ENCODE data around the gene GIMAP8. TPM values are rescaled to one million over a fixed set of nuclear protein-coding genes. Genes with fewer than 3 reads are reported as not detected.
A peak's percentile ranks its signal among the peaks of the same experiment; 100 is the strongest.

The GIMAP8 gene
- total RNA-seq: 10 to 100 TPM; 29.2 to 31.0 TPM

DNA sequence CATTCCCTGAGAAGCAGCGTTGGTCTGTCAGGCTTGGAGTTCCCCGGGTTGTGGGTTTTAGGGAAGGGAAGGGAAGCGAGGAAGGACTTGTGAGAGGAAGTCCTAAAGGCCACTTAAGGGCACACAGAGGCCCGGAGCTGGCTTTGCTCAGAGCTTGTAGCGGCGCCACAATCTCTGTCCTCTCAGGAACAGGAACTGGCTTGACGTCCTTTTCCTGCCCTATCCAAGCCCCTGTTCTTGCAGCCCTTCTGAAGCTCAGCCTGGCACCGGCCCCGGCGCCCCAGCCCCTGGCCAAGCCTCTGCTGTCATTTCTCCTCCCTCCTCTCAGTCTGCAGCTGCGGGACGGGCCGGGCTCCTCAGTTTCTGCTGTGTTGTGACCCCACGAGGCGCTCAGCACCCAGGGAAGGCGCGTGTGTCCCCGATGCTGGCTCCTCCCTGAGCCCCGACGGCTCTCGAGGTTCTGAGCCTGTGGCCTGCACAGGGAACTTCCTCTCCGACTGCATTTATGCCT, at the start of gene GIMAP8:
TSS of gene GIMAP8 (plus strand) at position 140 of the 511 bp plus-strand sequence. CDS start 16,069 bp downstream, outside the sequence.
- peaks cover 6% of the 10 kb centered on the region for H3K9me3 Mint-ChIP-seq
- peak within 1 kb of the TSS; percentile 95 for H3K27ac Mint-ChIP-seq
- no peaks in the 10 kb centered on the region for H3K27me3 Mint-ChIP-seq
- H3K36me3 Mint-ChIP-seq: peaks cover 29% of the 10 kb centered on the region
- peak within 1 kb of the TSS; percentile 95 for H3K4me3 Mint-ChIP-seq
- peak; percentile 50 for ATAC-seq (ENCODE audit: low read depth)
- H3K4me1 Mint-ChIP-seq: peaks cover 50% of the 10 kb centered on the region
- POLR2A ChIA-PET: interaction anchor here (0.5 to 8.4 kb wide), 28 partner anchors 13 to 305 kb away, joined by 3 to 212 read pairs (median 10); partner anchors contain the start of genes GIMAP2, GIMAP4, GIMAP5 and GIMAP6
- DNase-seq: peak; percentile 75

DNA sequence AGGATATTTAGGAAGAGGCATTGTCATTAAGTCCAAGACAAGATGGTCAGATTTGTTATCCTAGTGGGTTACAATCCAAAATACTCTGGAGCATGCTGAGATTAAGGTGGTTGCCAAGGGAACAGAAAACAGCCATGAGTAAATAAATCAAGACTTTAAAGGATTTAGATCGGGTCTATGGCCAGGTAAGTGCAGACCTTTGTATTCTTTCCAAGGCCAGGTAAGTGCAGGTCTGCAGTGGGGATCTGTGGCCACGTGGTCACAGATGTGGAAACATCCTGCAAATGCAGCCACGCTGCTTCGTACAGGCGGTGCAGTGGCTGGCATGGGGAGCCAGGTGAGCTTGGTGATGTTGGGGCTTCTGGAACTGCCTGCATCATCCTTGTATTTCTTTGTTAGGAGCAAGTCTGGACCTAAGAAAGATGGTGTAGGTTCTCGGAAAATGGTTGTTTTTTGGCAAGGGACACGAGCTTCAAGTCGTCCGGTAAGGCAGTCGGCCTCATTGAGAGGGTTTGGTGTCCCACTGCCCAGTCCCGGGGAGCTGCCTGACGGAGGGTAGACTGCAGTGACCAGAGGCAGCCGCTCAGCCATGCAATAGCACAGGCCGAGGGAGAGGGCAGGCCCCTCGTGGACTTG, 49.5 kb upstream of the GIMAP8 start:
- no peaks in the 10 kb centered on the region for H3K27me3 Mint-ChIP-seq

DNA sequence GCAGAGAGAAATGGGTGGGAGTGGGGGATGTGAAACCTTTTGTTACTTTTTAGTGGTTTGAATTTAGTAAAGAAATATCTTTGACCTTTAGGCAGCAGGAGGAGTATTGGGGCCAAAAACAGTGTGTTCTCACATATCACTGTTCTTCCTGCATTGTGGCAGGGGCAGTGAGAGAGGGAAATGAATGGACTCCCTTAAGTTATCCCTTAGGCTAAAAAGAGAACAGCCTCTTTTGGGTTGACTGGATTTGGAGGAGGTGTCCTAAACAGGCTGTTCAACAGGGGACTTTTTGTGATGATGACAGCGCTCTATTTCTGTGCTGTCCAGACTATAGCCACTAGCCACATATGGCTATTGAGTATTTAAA, 49.0 kb upstream of the GIMAP8 start:
- H3K4me1 Mint-ChIP-seq: peaks cover 24% of the 10 kb centered on the region
- H3K27ac Mint-ChIP-seq: no peak overlapping the region
- no peak for DNase-seq
- H3K27me3 Mint-ChIP-seq: no peaks in the 10 kb centered on the region
- no peak overlapping the region for H3K4me3 Mint-ChIP-seq
- peaks cover 2% of the 10 kb centered on the region for H3K36me3 Mint-ChIP-seq
- H3K9me3 Mint-ChIP-seq: no peaks in the 10 kb centered on the region
- no peak for ATAC-seq (ENCODE audit: low read depth)
- POLR2A ChIA-PET: no interaction called here

More for the DNA sequence above, 49.5 kb upstream of the GIMAP8 start:
- H3K4me3 Mint-ChIP-seq: no peak overlapping the region
- peaks cover 2% of the 10 kb centered on the region for H3K36me3 Mint-ChIP-seq
- POLR2A ChIA-PET: no interaction called here
- DNase-seq (no peak), ATAC-seq (ENCODE audit: low read depth) (no peak)
- no peaks in the 10 kb centered on the region for H3K9me3 Mint-ChIP-seq
- H3K27ac Mint-ChIP-seq: no peak overlapping the region
- H3K4me1 Mint-ChIP-seq: peaks cover 19% of the 10 kb centered on the region

DNA sequence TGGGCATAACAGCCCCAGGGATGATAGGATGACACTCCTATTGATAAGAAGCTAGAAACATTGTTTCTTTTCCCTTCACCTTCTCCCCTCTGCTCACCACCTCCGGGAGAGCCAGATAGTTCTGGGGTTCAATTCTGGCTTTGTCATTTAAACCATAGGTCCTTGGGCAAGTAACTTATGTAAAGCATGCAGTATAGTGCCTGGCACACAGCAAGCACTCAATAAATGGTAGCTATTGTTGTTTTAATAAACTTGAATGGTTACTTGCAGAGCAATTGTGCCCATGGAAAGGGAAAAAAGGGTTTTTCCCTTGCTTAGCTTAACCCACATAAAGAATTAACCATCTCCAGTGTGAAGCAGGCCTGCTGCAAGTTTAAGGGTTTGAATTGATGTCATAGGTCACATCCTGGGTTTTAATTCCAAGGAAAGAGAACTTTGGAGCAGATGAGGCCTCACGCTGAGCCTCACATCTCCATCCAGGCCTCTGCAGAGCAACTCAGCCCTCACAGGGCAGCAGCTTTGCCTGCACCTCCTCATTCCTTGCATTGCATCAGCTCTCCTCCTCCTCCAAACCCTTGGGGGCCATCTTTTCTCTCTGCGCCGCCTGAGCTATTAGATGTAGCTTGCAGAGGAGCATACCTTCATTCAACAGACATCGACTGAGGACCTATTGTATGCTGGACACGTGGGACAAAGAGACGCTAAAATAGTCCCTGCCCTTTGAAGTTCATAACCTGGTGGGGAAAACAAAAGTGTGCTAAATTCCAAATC, 48.4 kb upstream of the GIMAP8 start:
- Mint-ChIP-seq H3K9me3 (no peaks in the 10 kb centered on the region), H3K4me1 (peaks cover 26% of the 10 kb centered on the region), H3K36me3 (peaks cover 3% of the 10 kb centered on the region), H3K27me3 (no peaks in the 10 kb centered on the region), H3K27ac (no peak overlapping the region), H3K4me3 (no peak overlapping the region)
- DNase-seq (no peak), ATAC-seq (ENCODE audit: low read depth) (no peak)
- POLR2A ChIA-PET: no interaction called here

DNA sequence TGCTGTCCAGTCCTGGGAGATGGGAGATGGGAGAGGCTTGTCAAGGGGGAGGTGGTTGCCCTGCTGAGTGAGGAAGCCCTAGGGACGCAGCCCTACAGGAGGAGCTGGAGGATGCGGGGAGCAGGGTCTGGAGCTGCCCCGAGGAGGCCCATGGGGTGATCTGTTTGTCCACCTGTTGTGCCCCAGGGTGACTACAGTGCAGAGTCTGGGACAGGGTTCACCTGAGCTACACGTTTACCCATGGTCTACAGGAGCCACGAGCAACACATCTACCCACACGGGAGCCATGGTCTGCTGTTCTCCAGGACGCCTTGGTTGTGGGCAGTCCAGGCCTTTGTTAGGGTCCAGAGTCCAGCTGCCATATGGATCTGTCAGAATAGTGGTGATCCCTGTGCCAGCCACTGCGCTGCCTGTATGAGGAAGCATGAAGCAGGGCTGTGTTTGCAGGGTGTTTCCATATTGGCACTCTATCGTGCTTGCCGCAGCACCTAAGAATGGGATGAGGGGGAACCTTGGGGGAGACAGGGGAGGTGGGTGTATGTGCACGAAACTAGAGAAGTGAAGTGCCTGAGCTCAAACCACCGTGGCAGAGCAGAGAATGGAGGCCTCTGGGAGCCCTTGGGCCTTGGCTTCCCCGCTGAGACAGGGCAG, 47.6 kb upstream of the GIMAP8 start:
- H3K27me3 Mint-ChIP-seq: no peaks in the 10 kb centered on the region
- DNase-seq: no peak
- no peak for ATAC-seq (ENCODE audit: low read depth)
- peak overlapping the region; percentile 15 for H3K4me3 Mint-ChIP-seq
- H3K4me1 Mint-ChIP-seq: peaks cover 28% of the 10 kb centered on the region
- H3K27ac Mint-ChIP-seq: peak overlapping the region; percentile 35
- H3K9me3 Mint-ChIP-seq: no peaks in the 10 kb centered on the region
- POLR2A ChIA-PET: interaction anchor here (6.0 kb wide), 1 partner anchor 33 kb away, joined by 47 read pairs; the partner anchor contains the start of gene REPIN1
- H3K36me3 Mint-ChIP-seq: peaks cover 5% of the 10 kb centered on the region

DNA sequence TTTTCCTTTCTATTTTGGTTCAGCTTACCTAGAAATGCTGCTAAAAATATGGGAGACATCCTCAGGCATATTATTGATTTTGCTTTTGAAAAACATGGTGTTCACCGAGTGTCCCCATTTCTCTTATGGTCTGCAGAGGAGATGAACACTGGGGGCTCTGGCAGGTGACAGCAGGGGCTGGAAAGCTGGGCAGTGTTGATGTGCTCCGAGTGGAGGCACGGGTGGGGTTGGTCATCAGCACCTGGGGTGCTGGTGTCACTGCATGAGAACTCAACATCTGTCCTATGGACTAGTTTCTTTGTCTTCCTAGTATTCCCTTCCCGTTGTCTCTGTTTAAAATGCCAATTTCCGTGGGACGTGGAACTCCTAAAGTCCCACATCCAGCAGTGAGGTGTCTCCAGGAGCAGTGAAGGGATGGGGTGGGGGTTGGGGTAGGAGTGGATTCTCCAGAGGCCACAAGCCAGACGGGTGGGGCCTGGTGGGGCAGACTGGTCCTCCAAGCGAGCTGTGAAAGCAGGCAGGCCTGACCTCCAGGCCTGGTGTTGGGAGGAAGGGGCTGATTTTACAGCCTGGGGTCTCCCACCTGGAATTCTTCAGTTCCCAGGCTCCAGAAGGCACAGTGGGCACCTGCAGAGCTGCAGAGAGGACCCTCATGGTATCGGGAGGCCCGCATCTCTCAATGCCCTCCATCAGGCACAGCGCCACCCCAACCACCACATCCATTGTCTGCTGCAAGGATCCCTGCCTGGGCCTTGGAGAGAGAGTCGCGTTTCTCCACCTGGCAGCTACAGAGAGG, 46.9 kb upstream of the GIMAP8 start:
- DNase-seq: no peak
- H3K27ac Mint-ChIP-seq: peak overlapping the region; percentile 86
- H3K4me3 Mint-ChIP-seq: peak overlapping the region; percentile 98
- no peaks in the 10 kb centered on the region for H3K9me3 Mint-ChIP-seq
- POLR2A ChIA-PET: interaction anchor here (0.8 to 6.0 kb wide), 5 partner anchors 10 to 80 kb away, joined by 4 to 47 read pairs (median 4); partner anchors contain the start of genes ACTR3C, LRRC61 and REPIN1
- no peak for ATAC-seq (ENCODE audit: low read depth)
- H3K27me3 Mint-ChIP-seq: no peaks in the 10 kb centered on the region
- H3K4me1 Mint-ChIP-seq: peaks cover 28% of the 10 kb centered on the region
- H3K36me3 Mint-ChIP-seq: peaks cover 5% of the 10 kb centered on the region

DNA sequence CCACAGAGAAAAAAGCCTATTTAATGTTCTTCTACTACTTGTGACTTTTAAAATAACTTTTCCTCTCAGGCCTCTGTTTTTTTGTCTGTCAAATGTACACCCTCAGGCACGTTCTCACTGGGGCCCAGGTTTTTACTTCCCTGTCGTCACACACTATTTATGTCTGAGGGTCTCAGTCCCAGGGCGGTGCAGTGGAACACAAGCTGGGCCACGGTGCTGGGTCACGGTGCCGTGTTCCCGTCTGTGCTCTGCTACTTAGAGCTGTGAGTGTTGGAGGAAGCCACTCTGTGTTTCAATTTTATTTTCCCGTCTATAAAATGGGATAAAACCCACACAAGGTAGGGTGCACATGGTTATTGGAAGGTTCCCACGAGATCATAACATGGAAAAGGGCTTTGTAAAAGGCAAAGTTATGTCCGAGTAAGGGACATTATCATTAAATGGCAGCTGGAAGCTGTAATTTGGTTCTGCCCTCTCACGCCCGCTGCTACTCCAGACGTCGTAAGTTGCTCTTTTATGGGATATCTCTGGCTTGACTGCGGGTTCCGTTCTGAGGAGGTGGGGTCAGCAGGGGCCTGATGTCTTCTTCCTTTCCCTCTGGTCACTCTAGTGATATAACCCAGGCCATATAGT, 46.1 kb upstream of the GIMAP8 start:
- Mint-ChIP-seq H3K4me3 (peak overlapping the region; percentile 98), H3K27ac (peak overlapping the region; percentile 86), H3K27me3 (no peaks in the 10 kb centered on the region), H3K36me3 (peaks cover 10% of the 10 kb centered on the region), H3K9me3 (no peaks in the 10 kb centered on the region), H3K4me1 (peaks cover 28% of the 10 kb centered on the region)
- DNase-seq: no peak
- POLR2A ChIA-PET: interaction anchor here (0.6 to 6.0 kb wide), 8 partner anchors 9 to 81 kb away, joined by 3 to 47 read pairs (median 4); partner anchors contain the start of genes ACTR3C, LRRC61 and REPIN1
- no peak for ATAC-seq (ENCODE audit: low read depth)

DNA sequence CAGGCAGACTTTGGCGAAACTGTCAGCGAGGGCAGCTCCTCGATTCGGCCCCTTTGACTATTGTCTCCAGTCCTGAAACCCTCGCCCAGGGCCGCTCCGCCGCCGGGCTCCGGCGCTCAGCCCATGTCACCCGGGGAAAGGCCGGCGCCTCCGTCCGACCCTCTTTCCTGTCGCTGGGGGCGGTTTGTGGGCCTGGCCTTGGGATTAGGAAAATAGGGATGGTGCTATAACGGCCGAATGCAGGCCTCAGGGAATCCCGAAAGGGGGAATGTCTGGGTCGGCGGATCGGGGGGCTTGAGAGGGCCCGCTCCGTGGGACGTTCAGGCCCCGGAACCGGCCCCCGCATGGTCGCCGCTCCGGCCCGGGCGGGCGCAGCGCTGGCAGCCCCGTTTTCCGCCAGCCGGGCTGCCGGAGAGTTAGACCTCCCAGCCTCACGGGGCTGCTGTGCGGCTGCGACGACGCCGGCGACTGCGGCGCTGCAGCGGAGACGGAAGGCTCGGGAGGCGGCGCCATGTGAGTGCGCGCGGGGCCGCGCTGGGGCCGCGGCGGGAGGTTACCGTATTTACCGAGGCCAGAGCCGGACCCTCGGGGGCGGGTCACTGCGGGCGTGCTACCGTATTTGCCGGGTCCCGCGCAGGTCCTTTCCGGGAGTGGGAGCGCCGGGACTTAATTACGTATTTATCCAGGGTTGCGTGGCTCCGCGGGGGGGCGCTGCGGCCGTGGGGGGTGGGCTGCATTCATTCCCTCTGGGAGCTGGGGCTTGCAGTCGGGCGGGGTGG, 45.4 kb upstream of the GIMAP8 start:
- DNase-seq: peak; percentile 87
- POLR2A ChIA-PET: interaction anchor here (0.5 to 6.0 kb wide), 13 partner anchors 10 to 352 kb away, joined by 3 to 47 read pairs (median 4); partner anchors contain the start of genes ACTR3C, LRRC61 and REPIN1
- ATAC-seq (ENCODE audit: low read depth): peak; percentile 77
- H3K27ac Mint-ChIP-seq: peak overlapping the region; percentile 98
- no peaks in the 10 kb centered on the region for H3K9me3 Mint-ChIP-seq
- H3K4me3 Mint-ChIP-seq: peak overlapping the region; percentile 98
- no peaks in the 10 kb centered on the region for H3K27me3 Mint-ChIP-seq
- peaks cover 28% of the 10 kb centered on the region for H3K4me1 Mint-ChIP-seq
- peaks cover 10% of the 10 kb centered on the region for H3K36me3 Mint-ChIP-seq

DNA sequence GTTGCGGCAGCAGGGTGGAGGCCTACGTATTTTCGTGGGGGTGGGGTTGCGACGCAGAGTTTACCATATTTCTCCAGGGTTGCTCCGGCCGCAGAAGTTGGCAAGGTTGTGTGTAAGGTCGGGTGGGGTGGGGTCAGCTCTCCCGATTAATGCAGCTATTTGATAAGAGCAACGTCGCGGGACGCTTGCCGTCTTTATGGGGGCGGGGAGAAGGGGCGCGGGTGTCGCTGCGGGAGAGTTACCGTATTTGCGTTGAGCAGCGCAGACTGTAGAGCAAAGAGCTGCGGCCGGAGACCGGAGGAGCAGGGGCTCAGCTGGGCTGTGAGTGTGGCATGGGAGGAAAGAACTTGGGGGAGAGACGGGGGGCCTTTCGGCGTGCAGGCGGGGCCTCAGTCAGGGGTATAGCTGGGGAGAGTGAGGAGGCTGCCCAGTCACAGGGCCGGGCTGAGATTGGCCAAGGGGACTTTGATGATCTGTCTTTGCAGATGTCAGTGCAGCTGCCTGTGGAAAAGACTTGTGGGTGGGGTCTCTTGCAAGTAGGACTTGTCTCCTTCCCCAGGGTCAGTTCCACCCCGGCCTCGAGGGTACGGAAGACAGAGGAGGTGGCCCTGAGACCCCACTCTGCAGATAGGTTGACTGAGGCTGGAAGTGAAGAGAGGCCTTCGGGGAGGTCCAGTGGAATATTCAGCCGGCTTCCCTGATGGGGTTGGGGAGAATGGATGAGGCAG, 44.7 kb upstream of the GIMAP8 start:
- peak; percentile 25 for ATAC-seq (ENCODE audit: low read depth)
- H3K4me3 Mint-ChIP-seq: peak overlapping the region; percentile 98
- peak; percentile 72 for DNase-seq
- H3K4me1 Mint-ChIP-seq: peaks cover 27% of the 10 kb centered on the region
- peak overlapping the region; percentile 98 for H3K27ac Mint-ChIP-seq
- POLR2A ChIA-PET: interaction anchor here (0.5 to 6.0 kb wide), 9 partner anchors 9 to 351 kb away, joined by 3 to 47 read pairs (median 3); partner anchors contain the start of gene REPIN1
- no peaks in the 10 kb centered on the region for H3K9me3 Mint-ChIP-seq
- no peaks in the 10 kb centered on the region for H3K27me3 Mint-ChIP-seq
- H3K36me3 Mint-ChIP-seq: peaks cover 12% of the 10 kb centered on the region

DNA sequence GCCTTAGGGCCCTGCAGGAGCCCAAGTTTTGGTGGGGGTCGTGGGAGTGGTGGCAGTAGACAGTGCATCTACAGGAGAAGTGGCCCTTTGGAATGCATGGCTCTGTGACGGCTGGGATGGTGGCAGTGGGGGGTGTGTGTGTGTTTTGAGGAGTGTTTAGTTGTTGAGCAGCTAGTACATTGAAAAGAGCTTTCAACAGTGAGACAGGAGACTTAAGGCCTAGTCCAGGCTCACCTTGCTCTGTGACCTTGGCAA, 44.2 kb upstream of the GIMAP8 start:
- H3K4me1 Mint-ChIP-seq: peaks cover 23% of the 10 kb centered on the region
- no peaks in the 10 kb centered on the region for H3K9me3 Mint-ChIP-seq
- ATAC-seq (ENCODE audit: low read depth): peak; percentile 13
- H3K27ac Mint-ChIP-seq: peak overlapping the region; percentile 98
- H3K27me3 Mint-ChIP-seq: no peaks in the 10 kb centered on the region
- H3K4me3 Mint-ChIP-seq: peak overlapping the region; percentile 98
- no peak for DNase-seq
- H3K36me3 Mint-ChIP-seq: peaks cover 16% of the 10 kb centered on the region
- POLR2A ChIA-PET: interaction anchor here (0.9 to 6.0 kb wide), 8 partner anchors 10 to 350 kb away, joined by 3 to 47 read pairs (median 4); partner anchors contain the start of gene REPIN1

Measured in activated naive CD8-positive, alpha-beta T cell treated with anti-CD3 and anti-CD28 coated beads, Interleukin-2, amount 10 ng/mL, durations not matched to agents 7 days and 5 days (primary cell).